Cardiac muscle cell (in vitro differentiated cells and primary cell): ENCODE data around the gene SPTY2D1. TPM values are rescaled to one million over a fixed set of nuclear protein-coding genes. Genes with fewer than 3 reads are reported as not detected.

Source experiments
- DNase-seq, 2 donors: peaks; one replicate each; pipeline versions ENCODE4 v3.0.0 to v3.0.0-alpha.2; 2010 to 2017; ENCODE audit warnings: low read depth in 1 of 2, low spot score in 1 of 2
- H3K27ac ChIP-seq: fragments of 200-600 bp; sonication (generic); 2 replicates; pipeline ENCODE4 v1.5.1; 2016
- H3K27me3 ChIP-seq: fragments of 200-600 bp; sonication (generic); 2 replicates; pipeline ENCODE4 v1.6.0; 2016; ENCODE audit warnings: control low read depth
- H3K36me3 ChIP-seq: fragments of 200-600 bp; sonication (generic); 2 replicates; pipeline ENCODE4 v1.5.1; 2016; ENCODE audit warnings: control low read depth
- H3K4me1 ChIP-seq: fragments of 200-600 bp; sonication (generic); 2 replicates; pipeline ENCODE4 v1.8.1; 2017; ENCODE audit warnings: low read depth, mild to moderate bottlenecking, mixed run types
- H3K4me3 ChIP-seq: fragments of 200-600 bp; sonication (generic); 2 replicates; pipeline ENCODE4 v1.5.1; 2016; ENCODE audit warnings: mild to moderate bottlenecking
- H3K9me3 ChIP-seq: fragments of 200-600 bp; sonication (generic); 2 replicates; pipeline ENCODE4 v1.5.1; 2017; ENCODE audit warnings: low read depth, mild to moderate bottlenecking, control low read depth
- CTCF ChIP-seq: IDR thresholded peaks from 2 replicates; pipeline ENCODE4 v1.5.1; 2012; ENCODE audit warnings: low read depth, mild to moderate bottlenecking, low read length
- polyA plus RNA-seq: library from polyadenylated mRNA; unstranded; fragments of >200 nt; fragmentation: Nextera tagmentation; extraction: Ambion mirVana; gene quantifications from 2 replicates; pipeline ENCODE4 v1.2.1, GENCODE V29; 2016
- total RNA-seq: library from RNA; depleted of rRNA; stranded (reverse); fragments of >200 nt; gene quantifications from 2 replicates; pipeline ENCODE4 v1.2.3, GENCODE V29; 2016

Gene SPTY2D1
- total and polyA plus RNA-seq, 2 experiments from 2014 or later = 6.6 to 14.3 TPM

DNA sequence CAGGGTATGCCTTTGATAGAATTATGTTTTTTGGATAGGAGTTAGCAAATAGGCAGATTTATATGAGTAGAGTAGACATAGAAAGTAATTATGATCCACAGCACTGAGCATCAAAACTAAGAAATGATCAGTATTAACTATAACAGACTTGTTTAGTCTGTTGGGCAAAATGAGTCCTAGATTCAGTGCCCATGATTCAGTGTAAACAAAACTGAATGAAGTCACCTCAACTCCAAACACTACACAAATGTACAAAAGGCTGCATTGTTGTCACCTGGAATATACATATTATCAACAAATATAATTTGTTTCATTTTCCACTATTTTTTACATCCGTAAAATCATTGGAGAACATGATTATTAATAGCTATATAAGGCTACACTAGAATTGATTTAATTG lies 52.3 kb downstream of the SPTY2D1 start:
- H3K36me3 ChIP-seq = no peaks in the 10 kb centered on the region
- no peaks in the 10 kb centered on the region for H3K4me1 ChIP-seq
- no peaks in the 10 kb centered on the region for H3K27me3 ChIP-seq
- H3K4me3 ChIP-seq = no peak overlapping the region
- no peak for TF ChIP-seq CTCF
- no peak for DNase-seq
- no peaks in the 10 kb centered on the region for H3K9me3 ChIP-seq
- H3K27ac ChIP-seq = no peak overlapping the region

- H3K27ac ChIP-seq = no peak overlapping the region
- H3K9me3 ChIP-seq = no peaks in the 10 kb centered on the region
- no peak for TF ChIP-seq CTCF
- no peak for DNase-seq
- H3K4me3 ChIP-seq = no peak overlapping the region
- no peaks in the 10 kb centered on the region for H3K4me1 ChIP-seq
- H3K27me3 ChIP-seq = no peaks in the 10 kb centered on the region
- peaks cover 2% of the 10 kb centered on the region for H3K36me3 ChIP-seq
Observed at GRCh38 chr11:18580113-18580766, 53.9 kb downstream of the SPTY2D1 start.

GRCh38 chr11:18578975-18579598 lies 55.1 kb downstream of the SPTY2D1 start:
- H3K4me3 ChIP-seq = no peak overlapping the region
- no peak for DNase-seq
- H3K27me3 ChIP-seq = no peaks in the 10 kb centered on the region
- H3K36me3 ChIP-seq = peaks cover 7% of the 10 kb centered on the region
- H3K4me1 ChIP-seq = no peaks in the 10 kb centered on the region
- no peak overlapping the region for H3K27ac ChIP-seq
- H3K9me3 ChIP-seq = no peaks in the 10 kb centered on the region
- no peak for TF ChIP-seq CTCF

GRCh38 chr11:18575361-18575760 lies 58.8 kb downstream of the SPTY2D1 start:
- H3K27me3 ChIP-seq = no peaks in the 10 kb centered on the region
- H3K36me3 ChIP-seq = peaks cover 10% of the 10 kb centered on the region
- H3K4me1 ChIP-seq = no peaks in the 10 kb centered on the region
- no peak overlapping the region for H3K4me3 ChIP-seq
- no peak for TF ChIP-seq CTCF
- no peak overlapping the region for H3K27ac ChIP-seq
- no peak for DNase-seq
- no peaks in the 10 kb centered on the region for H3K9me3 ChIP-seq

GRCh38 chr11:18567081-18567480 lies 67.1 kb downstream of the SPTY2D1 start:
- DNase-seq = no peak
- TF ChIP-seq CTCF = no peak
- H3K36me3 ChIP-seq = peaks cover 20% of the 10 kb centered on the region
- H3K9me3 ChIP-seq = no peaks in the 10 kb centered on the region
- H3K27me3 ChIP-seq = no peaks in the 10 kb centered on the region
- no peaks in the 10 kb centered on the region for H3K4me1 ChIP-seq
- H3K4me3 ChIP-seq = no peak overlapping the region
- H3K27ac ChIP-seq = no peak overlapping the region
